Aorta (tissue), 5 donors: ENCODE results near the gene EYA4. TPM values are rescaled to one million over a fixed set of nuclear protein-coding genes. Genes with fewer than 3 reads are reported as not detected.

Experiments
- ATAC-seq: fragments of 200-7000 bp; cut with Tn5 transposase; one replicate; pipeline ENCODE4 v1.9.1; 2022; ENCODE audit warnings: moderate library complexity; ENCODE audit not compliant: low FRiP score
- DNase-seq, 2 donors: peaks; one replicate each; pipeline ENCODE4 v3.0.0-alpha.2; 2020
- H3K27ac ChIP-seq, 2 donors: one replicate each; pipeline ENCODE4 v1.5.1; 2013; ENCODE audit warnings: low read length in 2 of 2, mild to moderate bottlenecking in 2 of 2, moderate library complexity in 2 of 2, control low read depth in 1 of 2, inconsistent platforms in 1 of 2, low read depth in 1 of 2
- H3K27me3 ChIP-seq, 2 donors: one replicate each; pipeline ENCODE4 v1.6.1; 2013; ENCODE audit warnings: control low read depth in 1 of 2, low read length in 1 of 2, mild to moderate bottlenecking in 1 of 2, moderate library complexity in 1 of 2; ENCODE audit not compliant: insufficient read depth in 2 of 2, control insufficient read depth in 1 of 2
- H3K36me3 ChIP-seq, 2 donors: one replicate each; pipeline ENCODE4 v1.6.1; 2013; ENCODE audit warnings: control low read depth in 1 of 2, low read length in 1 of 2, mild to moderate bottlenecking in 1 of 2; ENCODE audit not compliant: insufficient read depth in 2 of 2, control insufficient read depth in 1 of 2
- H3K4me1 ChIP-seq, 2 donors: one replicate each; pipeline ENCODE4 v1.6.1; 2013; ENCODE audit warnings: low read length in 2 of 2, control low read depth in 1 of 2, mild to moderate bottlenecking in 1 of 2, moderate library complexity in 1 of 2; ENCODE audit not compliant: insufficient read depth in 2 of 2, control insufficient read depth in 1 of 2
- H3K4me3 ChIP-seq, 2 donors: one replicate each; pipeline ENCODE4 v1.5.1; 2013; ENCODE audit warnings: low read length in 2 of 2, control low read depth in 1 of 2, mild to moderate bottlenecking in 1 of 2
- H3K9me3 ChIP-seq: one replicate; pipeline ENCODE4 v1.6.1; 2013; ENCODE audit warnings: mild to moderate bottlenecking, low read length; ENCODE audit not compliant: control insufficient read depth
- WGBS, 2 donors: extraction: QIAGEN DNeasy Blood & Tissue Kit; methylation state at CpG; one replicate each; pipeline ENCODE4 v1.1.7; 2013; 5-methylcytosine and 5-hydroxymethylcytosine counted together
- intact Hi-C, 2 donors: fragments of 100-400 bp; cut with DNase I; formaldehyde crosslinking; loops; one replicate each; pipeline versions ENCODE4 v1.14.2 to v1.15.0; 2022
- polyA plus RNA-seq, 2 donors: library from polyadenylated mRNA; stranded (reverse); fragments of 200-250 nt; gene quantifications; one replicate each; pipeline ENCODE4 v1.2.3, GENCODE V29; 2013
- total RNA-seq, 2 donors: library from RNA; stranded (reverse); fragmentation: NEBNext Ultra II Directional; extraction: Animal tissue kit (Norgen Biotek cat#: 25700); gene quantifications; one replicate each; pipeline ENCODE4 v1.2.1, GENCODE V29; 2021
- donor health status: healthy with polysubstance abuse.
- donor health status: Bipolar disorder and iron deficiency.
- donor health status: DM: no; HTN: no; CAD: no.
- donor health status: DM: no; HTN: no; CAD: no.
- donor health status: DM: yes; HTN: yes; CAD: no.

EYA4 gene
- total and polyA plus RNA-seq, 4 donors, result 1.7 to 4.4 TPM; not detected in 2

GRCh38 chr6:133436652-133437051, 195.5 kb downstream of the EYA4 start:
- Histone ChIP-seq H3K4me1 (no peaks in the 10 kb centered on the region), H3K27me3 (no peaks in the 10 kb centered on the region), H3K9me3 (no peaks in the 10 kb centered on the region), H3K36me3 (no peaks in the 10 kb centered on the region), H3K27ac (no peak overlapping the region), H3K4me3 (no peak overlapping the region)
- ATAC-seq, result no peak
- no peak for DNase-seq
- 7 to 19% methylated on average over 1 of the region's 1 CpG for WGBS, 2 donors
- intact Hi-C loops, result no loop called here

GRCh38 chr6:133441491-133441890, 200.3 kb downstream of the EYA4 start:
- ATAC-seq (no peak), DNase-seq (no peak)
- Histone ChIP-seq H3K9me3 (no peaks in the 10 kb centered on the region), H3K27ac (no peak overlapping the region), H3K27me3 (no peaks in the 10 kb centered on the region), H3K4me3 (no peak overlapping the region), H3K36me3 (no peaks in the 10 kb centered on the region), H3K4me1 (no peaks in the 10 kb centered on the region)
- WGBS, 2 donors, result 91 to 92% methylated on average over 2 of the region's 2 CpGs
- intact Hi-C loops, result no loop called here

DNA sequence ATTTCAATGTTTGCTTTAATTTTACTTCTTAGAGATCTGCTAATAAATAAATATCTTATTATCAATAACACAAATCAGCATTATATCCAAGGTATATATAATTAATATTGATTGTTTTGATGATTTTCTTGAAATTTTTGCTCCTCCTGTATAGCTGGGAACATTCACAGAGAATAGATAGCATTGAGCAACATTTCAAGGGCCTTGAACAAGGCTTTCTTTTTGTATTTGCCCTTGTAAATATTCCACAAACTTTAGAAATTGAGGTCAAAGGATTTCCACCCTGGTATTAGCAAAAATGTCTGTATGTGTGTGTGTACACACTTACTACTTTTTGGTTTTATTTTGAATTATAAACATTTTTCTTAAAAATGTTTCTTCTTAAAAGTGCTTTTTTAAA, 205.6 kb downstream of the EYA4 start:
- H3K27me3 ChIP-seq, result no peaks in the 10 kb centered on the region
- no peaks in the 10 kb centered on the region for H3K4me1 ChIP-seq
- no peak overlapping the region for H3K27ac ChIP-seq
- DNase-seq, result no peak
- ATAC-seq, result no peak
- no peaks in the 10 kb centered on the region for H3K9me3 ChIP-seq
- no peaks in the 10 kb centered on the region for H3K36me3 ChIP-seq
- no peak overlapping the region for H3K4me3 ChIP-seq
- intact Hi-C loops, result no loop called here

- H3K4me3 ChIP-seq, result no peak overlapping the region
- no peaks in the 10 kb centered on the region for H3K36me3 ChIP-seq
- H3K9me3 ChIP-seq, result no peaks in the 10 kb centered on the region
- DNase-seq (no peak), ATAC-seq (no peak)
- H3K4me1 ChIP-seq, result no peaks in the 10 kb centered on the region
- intact Hi-C loops, result no loop called here
- no peaks in the 10 kb centered on the region for H3K27me3 ChIP-seq
- H3K27ac ChIP-seq, result no peak overlapping the region
These were observed 206.8 kb downstream of the EYA4 start for GRCh38 chr6:133447924-133448323.

GRCh38 chr6:133456439-133456838, 215.3 kb downstream of the EYA4 start:
- no peaks in the 10 kb centered on the region for H3K36me3 ChIP-seq
- WGBS, 2 donors, result 35 to 49% methylated on average over 7 of the region's 7 CpGs
- intact Hi-C loops, result no loop called here
- ATAC-seq, result no peak
- H3K4me1 ChIP-seq, result no peaks in the 10 kb centered on the region
- H3K4me3 ChIP-seq, result no peak overlapping the region
- no peak overlapping the region for H3K27ac ChIP-seq
- H3K9me3 ChIP-seq, result no peaks in the 10 kb centered on the region
- no peak for DNase-seq
- H3K27me3 ChIP-seq, result no peaks in the 10 kb centered on the region

GRCh38 chr6:133456944-133457343, 215.8 kb downstream of the EYA4 start:
- DNase-seq (no peak), ATAC-seq (no peak)
- no peak overlapping the region for H3K27ac ChIP-seq
- intact Hi-C loops, result no loop called here
- H3K9me3 ChIP-seq, result no peaks in the 10 kb centered on the region
- no peaks in the 10 kb centered on the region for H3K27me3 ChIP-seq
- no peaks in the 10 kb centered on the region for H3K36me3 ChIP-seq
- H3K4me1 ChIP-seq, result no peaks in the 10 kb centered on the region
- WGBS, 2 donors, result 75 to 79% methylated on average over 4 of the region's 4 CpGs
- H3K4me3 ChIP-seq, result no peak overlapping the region

GRCh38 chr6:133460101-133460500, 218.9 kb downstream of the EYA4 start:
- intact Hi-C loops, result no loop called here
- no peaks in the 10 kb centered on the region for H3K4me1 ChIP-seq
- H3K27me3 ChIP-seq, result no peaks in the 10 kb centered on the region
- ATAC-seq (no peak), DNase-seq (no peak)
- H3K4me3 ChIP-seq, result no peak overlapping the region
- no peaks in the 10 kb centered on the region for H3K9me3 ChIP-seq
- no peak overlapping the region for H3K27ac ChIP-seq
- WGBS, 2 donors, result 69 to 74% methylated on average over 2 of the region's 2 CpGs
- H3K36me3 ChIP-seq, result no peaks in the 10 kb centered on the region

GRCh38 chr6:133463790-133464189, 222.6 kb downstream of the EYA4 start:
- no peak for DNase-seq
- Histone ChIP-seq H3K4me3 (no peak overlapping the region), H3K36me3 (no peaks in the 10 kb centered on the region), H3K27me3 (no peaks in the 10 kb centered on the region), H3K9me3 (no peaks in the 10 kb centered on the region), H3K4me1 (no peaks in the 10 kb centered on the region), H3K27ac (no peak overlapping the region)
- ATAC-seq, result no peak
- intact Hi-C loops, result no loop called here
- 47 to 59% methylated on average over 1 of the region's 1 CpG for WGBS, 2 donors

DNA sequence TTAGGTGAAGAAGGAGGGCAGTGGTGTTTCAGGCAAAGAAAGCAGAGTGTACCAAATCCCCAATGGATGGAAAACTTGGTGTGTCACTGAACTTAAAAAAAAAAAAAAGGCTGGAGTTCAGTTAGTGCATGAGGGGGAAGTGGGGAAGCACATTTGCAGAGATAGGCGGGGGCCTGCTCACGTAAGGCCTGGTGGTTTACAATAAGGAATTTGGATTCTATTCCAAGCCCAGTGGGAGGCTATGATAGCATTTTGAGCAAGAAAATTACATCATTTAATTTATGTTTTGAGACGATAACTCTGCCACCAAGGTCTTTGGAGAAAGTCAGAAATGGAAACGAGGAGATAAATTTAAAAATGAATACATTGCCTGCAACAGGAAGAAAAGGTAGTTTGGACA, 225.5 kb downstream of the EYA4 start:
- no peaks in the 10 kb centered on the region for H3K36me3 ChIP-seq
- H3K27ac ChIP-seq, result no peak overlapping the region
- no peak for ATAC-seq
- 69 to 73% methylated on average over 4 of the region's 4 CpGs for WGBS, 2 donors
- H3K4me3 ChIP-seq, result no peak overlapping the region
- H3K27me3 ChIP-seq, result no peaks in the 10 kb centered on the region
- no peaks in the 10 kb centered on the region for H3K9me3 ChIP-seq
- H3K4me1 ChIP-seq, result no peaks in the 10 kb centered on the region
- intact Hi-C loops, result no loop called here
- no peak for DNase-seq
